ENCODE data around the gene CALML6. TPM values are rescaled to one million over a fixed set of nuclear protein-coding genes. Genes with fewer than 3 reads are reported as not detected.

CALML6 gene
- total and polyA plus RNA-seq, 2 experiments from 2014 or later: 0.87 TPM; not detected in 1

- H3K27me3 Mint-ChIP-seq (ENCODE audit: insufficient read depth, low read depth, poor library complexity): peaks cover 5% of the 10 kb centered on the region
- Histone ChIP-seq H3F3A (replicated peaks; ENCODE audit: low read depth) (0 out of 2 replicates have a peak, but pooled peaks cover 3% of the 10 kb centered on the region), H3K4me2 (no peak overlapping the region), H3K4me3 (no peak overlapping the region), H3K9me2 (ENCODE audit: insufficient read depth) (no peaks in the 10 kb centered on the region), H3K36me3 (ENCODE audit: insufficient read depth) (no peaks in the 10 kb centered on the region), H3K27me3 (ENCODE audit: insufficient read depth) (no peaks in the 10 kb centered on the region), H3K79me2 (replicated peaks; ENCODE audit: insufficient read depth) (no peaks in the 10 kb centered on the region), H4K20me1 (replicated peaks; ENCODE audit: insufficient read depth) (no peaks in the 10 kb centered on the region), H2AFZ (no peak overlapping the region), H3K4me1 (ENCODE audit: insufficient read depth) (no peaks in the 10 kb centered on the region), H3K27ac (ENCODE audit: low read depth) (no peak overlapping the region)
- no peaks in the 10 kb centered on the region for H3K36me3 Mint-ChIP-seq (ENCODE audit: low read depth)
- peaks cover 12% of the 10 kb centered on the region for H3K9me3 Mint-ChIP-seq
- H3K4me3 Mint-ChIP-seq: no peak overlapping the region
- no peaks in the 10 kb centered on the region; the same call in 2 of the 3 replicates for H3K4me1 Mint-ChIP-seq
- no peak for DNase-seq (ENCODE audit: low spot score)
- no peak for TF ChIP-seq CTCF (conservative IDR thresholded peaks at IDR 0.05; ENCODE audit: low read depth in 2 of 2)
- no peak for TF ChIP-seq POLR2AphosphoS5 (IDR thresholded peaks at IDR 0.05; ENCODE audit: low read depth)
- TF ChIP-seq CREB1 (CRISPR knock-in tag; IDR thresholded peaks at IDR 0.05; ENCODE audit: low read depth): no peak
- TF ChIP-seq STAT1 (IDR thresholded peaks at IDR 0.05; ENCODE audit: unreplicated experiment): no peak
- no peak for TF ChIP-seq REST (IDR thresholded peaks at IDR 0.05; ENCODE audit: unreplicated experiment)
- TF ChIP-seq EZH2 (IDR thresholded peaks at IDR 0.05; ENCODE audit: low read depth, unreplicated experiment): no peak
- no peak for TF ChIP-seq ZNF331 (CRISPR knock-in tag; IDR thresholded peaks at IDR 0.05; ENCODE audit: low read depth)
- no peak for TF ChIP-seq ZNF462 (CRISPR knock-in tag; IDR thresholded peaks at IDR 0.05)
- no peak for TF ChIP-seq JUNB (IDR thresholded peaks at IDR 0.05; ENCODE audit: unreplicated experiment)
- no peak for ATAC-seq
- no peak overlapping the region for H3K27ac Mint-ChIP-seq
Observed at GRCh38 chr1:1927751-1928150, 12.7 kb downstream of the CALML6 start.

All from GM23338 (cell line).